HG03565 (cell line): ENCODE data around the gene UCN2.

ENCODE experiments used
- ATAC-seq: cut with Tn5 transposase; IDR thresholded peaks from one replicate; pipeline ENCODE4 v1.9.1; 2021; ENCODE audit warnings: mild to moderate bottlenecking, moderate library complexity; ENCODE audit not compliant: unreplicated experiment

UCN2 gene

DNA sequence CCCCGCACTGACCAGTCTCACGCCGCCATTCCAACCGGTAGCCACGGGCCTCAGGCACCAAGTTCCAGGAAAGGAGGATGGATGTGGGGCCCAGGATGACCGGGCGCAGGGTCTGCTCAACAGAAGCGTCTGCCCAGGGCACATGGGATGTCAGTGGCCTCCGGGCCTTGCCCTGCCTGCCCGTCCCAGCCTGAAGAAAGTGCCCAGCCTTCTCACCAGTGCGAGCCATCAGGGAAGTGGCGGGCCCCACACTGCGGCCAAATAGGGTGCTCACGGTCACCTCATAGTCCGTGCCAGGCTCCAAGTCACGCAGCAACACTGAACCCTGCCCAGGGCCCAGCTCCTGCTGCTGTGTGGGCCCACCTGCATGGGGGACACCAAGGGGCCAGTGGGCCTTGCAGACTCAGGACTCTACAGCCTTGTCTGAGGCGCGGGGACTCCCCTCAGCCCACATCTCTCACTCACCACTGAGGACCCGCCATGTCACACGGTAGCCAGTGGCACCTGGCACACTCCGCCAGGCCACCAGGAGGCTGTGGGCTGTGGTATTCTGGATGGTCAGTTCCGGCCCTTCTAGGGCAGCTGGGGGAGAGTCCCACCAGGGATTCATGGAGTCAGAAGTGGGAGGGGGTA is 28.4 kb upstream of the UCN2 start:
- ATAC-seq: no peak

DNA sequence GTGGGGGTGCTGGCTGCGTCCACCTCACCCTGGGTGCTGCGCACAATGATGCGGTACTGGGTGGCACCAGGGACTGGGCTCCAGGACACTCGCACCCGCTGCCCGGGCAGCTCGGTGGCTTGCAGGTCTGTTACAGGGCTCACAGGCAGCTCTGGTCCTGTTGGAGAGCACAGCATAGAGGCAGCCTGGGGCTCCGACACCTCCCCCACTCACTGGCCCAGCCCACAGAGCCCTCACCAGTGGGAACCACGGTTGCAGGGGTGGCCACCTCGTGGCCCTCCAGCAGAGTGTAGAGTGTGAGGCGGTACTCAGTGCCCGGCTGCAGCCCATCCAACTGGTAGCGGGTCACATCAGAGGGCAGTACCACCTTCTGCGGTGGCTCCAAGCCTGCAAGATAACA is 27.9 kb upstream of the UCN2 start:
- no peak for ATAC-seq

DNA sequence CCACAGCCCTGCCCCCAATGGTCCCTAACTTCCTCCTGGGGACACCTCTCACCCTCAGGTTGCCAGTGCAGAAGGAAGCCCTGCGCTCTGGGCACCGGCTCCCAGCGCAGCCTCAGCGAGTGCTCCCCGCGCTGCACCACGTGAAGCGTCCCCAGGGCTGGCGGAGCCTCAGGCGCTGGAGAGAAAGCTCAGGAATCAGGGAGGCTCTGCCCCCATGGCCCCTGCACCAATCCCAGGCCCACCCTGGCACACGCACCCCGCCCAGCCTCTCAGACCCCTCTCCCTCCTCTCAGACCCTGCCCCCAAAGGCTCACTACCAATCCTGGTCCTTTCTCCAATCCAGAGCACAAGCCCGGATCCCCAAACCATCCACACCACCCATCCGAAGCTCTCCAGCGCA is 24.6 kb upstream of the UCN2 start:
- no peak for ATAC-seq

DNA sequence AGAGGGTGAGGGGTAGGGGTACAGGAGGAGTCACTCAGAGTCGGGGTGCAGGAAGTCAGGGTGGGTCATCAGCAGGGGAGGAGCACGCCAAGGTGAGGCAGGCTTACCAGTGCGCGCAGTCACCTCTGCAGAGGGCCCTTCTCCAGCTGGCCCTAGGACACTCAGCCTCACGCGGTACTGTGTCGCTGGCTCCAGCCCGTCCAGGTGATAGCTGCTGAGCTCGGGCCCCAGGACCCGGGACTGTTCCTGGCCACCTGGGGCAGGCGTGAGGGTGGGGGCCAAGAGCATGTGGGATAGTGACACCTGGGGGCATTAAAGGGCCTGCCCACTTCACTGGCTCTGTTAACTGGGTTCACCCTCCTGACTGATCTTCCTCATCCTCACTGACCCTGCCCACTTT is 24.1 kb upstream of the UCN2 start:
- ATAC-seq: no peak

- no peak for ATAC-seq
Observed at GRCh38 chr3:48585411-48585810, 21.8 kb upstream of the UCN2 start.

GRCh38 chr3:48584836-48585235 is 21.3 kb upstream of the UCN2 start:
- no peak for ATAC-seq

DNA sequence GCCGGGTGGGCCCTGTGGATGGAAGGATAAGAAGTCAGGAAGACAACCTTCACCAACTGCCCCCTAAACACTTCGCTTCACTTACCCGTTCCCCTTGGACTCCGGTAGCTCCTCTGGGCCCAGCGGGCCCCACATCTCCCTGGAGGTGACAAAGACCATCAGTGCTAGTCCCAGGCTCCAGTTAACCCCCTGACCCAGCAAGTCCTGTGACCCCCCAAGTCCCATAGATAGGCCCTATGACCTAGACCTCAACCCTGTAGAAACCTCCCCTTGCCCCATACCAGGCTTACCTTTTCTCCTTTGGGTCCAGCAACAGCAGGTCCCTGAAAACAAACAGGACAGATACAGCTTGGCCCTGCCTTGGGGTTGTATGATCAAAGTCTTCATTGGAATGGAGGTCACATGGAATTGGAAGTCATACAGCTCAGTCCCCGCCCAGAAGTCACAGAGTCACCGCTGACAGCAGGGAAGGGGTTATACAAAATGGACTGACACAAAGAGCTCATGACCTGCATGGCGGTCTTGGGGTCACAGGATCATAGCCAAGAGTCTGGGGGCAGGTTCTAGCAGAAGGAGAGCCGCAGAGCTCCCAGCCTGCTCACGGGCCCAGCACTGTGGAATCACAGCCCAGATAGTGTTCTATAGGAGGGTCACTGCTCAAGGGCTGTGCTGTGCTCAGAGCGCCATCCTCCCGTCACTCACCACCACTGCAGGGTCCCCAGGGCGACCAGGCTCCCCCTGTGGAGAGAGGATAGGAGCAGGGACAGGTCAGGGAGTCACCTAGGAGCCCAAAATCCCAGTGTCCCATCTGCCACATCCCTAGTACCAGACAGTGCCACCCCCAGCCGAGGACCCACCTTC is 18.3 kb upstream of the UCN2 start:
- no peak for ATAC-seq

- ATAC-seq: no peak
Observed at GRCh38 chr3:48576647-48577046, 13.1 kb upstream of the UCN2 start.

- ATAC-seq: no peak
Observed at GRCh38 chr3:48575366-48575765, 11.8 kb upstream of the UCN2 start.

DNA sequence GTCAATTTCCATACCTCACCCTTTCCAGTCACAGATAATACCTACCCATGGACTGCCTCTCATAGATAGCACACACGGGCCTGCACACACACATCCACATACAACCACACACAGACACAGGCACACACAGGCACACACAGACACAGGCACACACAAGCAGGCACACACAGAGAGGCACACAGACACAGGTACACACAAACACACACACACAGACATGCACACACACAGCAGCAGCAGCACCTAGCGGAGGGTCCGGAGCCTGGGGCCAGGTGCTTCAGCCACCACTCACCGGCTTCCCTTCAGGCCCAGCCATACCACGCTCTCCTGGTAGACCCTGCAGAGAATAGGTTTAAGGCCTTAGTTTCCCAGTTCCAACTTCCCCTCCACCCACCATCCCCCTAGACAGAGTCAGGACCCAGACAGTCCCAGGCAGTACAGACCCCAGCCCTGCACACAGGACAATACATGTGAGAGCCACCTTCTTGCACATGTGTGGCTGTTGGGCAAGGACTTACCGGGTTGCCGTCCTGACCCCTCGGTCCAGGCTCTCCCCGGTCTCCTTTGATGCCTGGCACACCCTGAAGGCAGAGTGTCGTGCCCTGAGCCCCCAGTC is 10.5 kb upstream of the UCN2 start:
- ATAC-seq: no peak

GRCh38 chr3:48572517-48572916 is 8.9 kb upstream of the UCN2 start:
- ATAC-seq: no peak

DNA sequence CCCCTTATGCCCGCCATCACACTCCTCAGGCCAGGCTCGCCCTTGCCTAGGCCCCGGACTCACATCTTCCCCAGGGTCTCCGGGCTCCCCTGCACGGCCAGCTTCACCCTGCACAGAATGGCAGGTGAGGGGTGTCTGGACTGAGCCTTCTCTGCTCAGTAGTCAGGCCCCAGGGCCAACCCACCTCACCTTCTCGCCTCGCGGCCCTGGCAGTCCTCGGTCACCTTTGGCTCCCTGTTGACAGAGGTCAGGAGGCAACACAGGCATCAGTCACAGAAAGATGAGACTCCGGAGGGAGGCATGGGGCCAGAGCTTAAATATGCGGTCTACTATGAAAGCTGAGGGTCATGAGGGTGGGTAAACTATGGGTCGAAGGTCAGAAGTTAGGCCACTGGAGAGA is 8.4 kb upstream of the UCN2 start:
- ATAC-seq: no peak

GRCh38 chr3:48569808-48570450 is 6.3 kb upstream of the UCN2 start:
- ATAC-seq: no peak

DNA sequence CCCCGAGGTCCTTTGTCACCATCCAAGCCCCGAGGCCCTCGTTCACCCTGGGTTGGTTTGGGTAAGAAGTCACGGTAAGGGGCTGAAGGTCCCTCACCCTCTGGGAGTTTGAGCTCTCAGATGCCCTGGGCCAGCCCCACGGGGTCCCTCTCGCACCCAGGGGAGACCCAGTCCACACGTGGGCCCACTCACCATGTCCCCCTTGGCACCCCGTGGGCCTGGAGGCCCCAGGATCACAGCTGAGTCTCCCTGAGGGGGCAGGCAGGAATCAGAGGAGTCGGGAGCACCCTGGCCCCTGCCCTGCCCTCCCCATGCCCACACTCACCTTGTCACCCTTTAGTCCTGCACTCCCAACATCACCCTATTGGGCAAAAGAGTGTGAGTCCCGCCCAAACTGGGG is 5.8 kb upstream of the UCN2 start:
- ATAC-seq: no peak

DNA sequence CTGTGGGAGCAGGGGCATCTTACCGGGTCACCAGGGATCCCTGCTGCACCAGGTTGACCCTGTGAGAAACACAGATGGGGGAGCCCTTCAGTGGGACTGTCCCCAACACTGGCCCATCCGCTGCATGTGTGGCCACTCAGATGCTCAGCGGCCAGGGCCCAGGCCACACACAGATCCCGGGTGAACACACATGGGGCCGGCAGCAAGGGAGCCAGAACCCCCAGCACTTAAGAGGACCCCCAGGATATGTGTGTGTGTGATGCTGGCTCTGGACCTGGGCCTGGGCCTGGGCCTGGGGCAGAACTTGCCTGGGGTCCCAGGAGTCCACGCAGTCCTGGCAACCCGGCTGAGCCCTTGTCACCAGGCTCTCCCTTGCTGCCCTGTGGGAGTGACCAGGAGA is 4.9 kb upstream of the UCN2 start:
- ATAC-seq: no peak

DNA sequence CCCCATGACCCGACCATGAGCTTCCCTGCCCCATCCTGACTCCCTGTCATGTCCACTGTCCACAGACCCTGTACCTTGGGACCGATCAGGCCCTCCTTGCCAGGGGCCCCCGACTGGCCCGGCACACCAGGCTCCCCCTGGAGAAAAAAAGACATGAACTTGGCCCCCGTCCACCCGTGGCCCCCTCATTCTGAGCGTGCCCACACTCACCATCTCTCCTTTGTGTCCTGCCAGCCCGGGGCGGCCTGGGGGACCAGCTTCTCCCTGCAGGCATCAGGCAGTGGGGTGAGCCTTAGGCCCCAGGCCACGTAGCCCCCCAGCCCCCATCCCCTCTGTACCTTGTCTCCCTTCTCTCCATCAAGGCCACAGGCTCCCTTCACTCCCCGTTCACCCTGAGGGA is 3.9 kb upstream of the UCN2 start:
- ATAC-seq: no peak

DNA sequence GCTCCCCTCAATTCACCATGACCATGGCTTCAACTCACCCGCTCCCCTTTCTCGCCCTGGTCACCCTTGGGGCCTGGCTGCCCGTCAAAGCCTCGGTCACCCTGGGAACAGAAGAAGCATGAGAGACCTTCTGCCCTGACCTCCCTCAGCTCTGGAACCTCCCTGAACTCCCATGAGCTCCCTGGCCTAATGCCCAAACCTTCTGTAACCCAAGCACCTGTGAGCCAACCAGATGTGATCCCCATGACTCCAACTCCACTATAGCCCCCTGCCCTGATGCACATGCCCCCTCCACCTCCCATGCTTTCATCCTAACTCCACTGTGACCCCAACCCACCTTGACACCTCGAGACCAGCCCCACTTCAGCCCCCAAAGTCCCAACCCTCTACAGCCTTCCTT is 3.5 kb upstream of the UCN2 start:
- no peak for ATAC-seq

DNA sequence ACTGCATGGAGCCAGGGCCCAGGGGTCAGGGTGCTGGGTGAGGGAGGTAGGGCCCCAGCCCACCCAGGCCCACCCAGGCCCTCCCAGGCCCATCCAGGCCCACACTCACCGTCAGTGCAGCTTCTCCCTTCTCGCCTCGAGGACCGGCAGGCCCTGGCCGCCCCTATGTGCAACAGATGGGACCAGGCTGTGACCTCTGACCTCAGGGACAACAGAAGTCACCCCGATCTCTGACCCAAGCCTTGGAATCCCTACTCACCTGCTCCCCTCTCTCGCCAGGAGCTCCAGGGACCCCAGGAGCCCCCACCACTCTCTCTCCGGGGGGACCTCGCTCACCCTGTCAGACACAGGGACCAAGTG is 2.8 kb upstream of the UCN2 start:
- ATAC-seq: no peak

- ATAC-seq: no peak
Observed at GRCh38 chr3:48565591-48566400, 2.2 kb upstream of the UCN2 start.

GRCh38 chr3:48565186-48565585 is 1.6 kb upstream of the UCN2 start:
- ATAC-seq: no peak

DNA sequence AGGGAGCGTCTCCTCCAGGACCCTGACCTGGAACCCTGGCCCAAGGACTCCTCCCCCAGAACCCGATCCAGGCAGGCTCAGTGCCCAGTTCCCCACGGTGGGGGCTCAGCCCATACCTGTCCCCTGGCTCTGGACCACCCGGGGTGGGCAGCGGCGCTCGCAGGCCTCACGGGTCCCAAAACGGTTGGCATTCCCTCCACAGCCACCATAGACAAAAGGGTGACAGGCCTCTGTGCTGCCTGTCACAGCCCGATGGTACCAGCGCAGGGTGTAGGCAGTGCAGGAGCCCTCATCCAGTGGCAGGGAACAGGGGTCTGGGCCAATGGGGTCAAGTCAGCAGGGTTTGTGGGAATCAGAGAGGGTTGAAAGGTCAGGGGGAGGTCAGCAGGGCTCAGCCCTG is 1.1 kb upstream of the UCN2 start:
- ATAC-seq: no peak
